KMS-11 (cell line): Measurements from ENCODE around the gene CFAP92.

ENCODE experiments used
- H2AFZ ChIP-seq: fragments of 200-600 bp; sonication (generic); 2 replicates; pipeline ENCODE4 v1.6.1; 2016; ENCODE audit warnings: antibody characterized with exemption, mixed run types, low read depth
- H3K27ac ChIP-seq: fragments of 200-600 bp; sonication (generic); 2 replicates; pipeline ENCODE4 v1.6.1; 2016; ENCODE audit warnings: mild to moderate bottlenecking, mixed run types
- H3K27me3 ChIP-seq: fragments of 200-600 bp; sonication (generic); 2 replicates; pipeline ENCODE4 v1.6.1; 2017; ENCODE audit warnings: mild to moderate bottlenecking, low read depth, mixed run types, moderate library complexity; ENCODE audit not compliant: insufficient read depth
- H3K36me3 ChIP-seq: fragments of 200-600 bp; sonication (generic); 2 replicates; pipeline ENCODE4 v1.6.1; 2017; ENCODE audit warnings: mild to moderate bottlenecking, mixed run types; ENCODE audit not compliant: insufficient read depth
- H3K4me1 ChIP-seq: fragments of 200-600 bp; sonication (generic); 2 replicates; pipeline ENCODE4 v1.6.1; 2016; ENCODE audit warnings: mild to moderate bottlenecking, low read depth, mixed run types; ENCODE audit not compliant: poor library complexity, severe bottlenecking
- H3K4me2 ChIP-seq: fragments of 200-600 bp; sonication (generic); 2 replicates; pipeline ENCODE4 v1.7.0; 2016; ENCODE audit warnings: mild to moderate bottlenecking, mixed run types
- H3K4me3 ChIP-seq: fragments of 200-600 bp; sonication (generic); IDR thresholded peaks from 2 replicates; pipeline ENCODE4 v1.6.1; 2017; ENCODE audit warnings: low read depth, low read length, mixed read lengths; ENCODE audit not compliant: insufficient read depth
- H3K79me2 ChIP-seq: fragments of 200-600 bp; sonication (generic); 2 replicates; pipeline ENCODE4 v1.6.1; 2016; ENCODE audit warnings: low read depth, mixed run types; ENCODE audit not compliant: insufficient read depth
- H3K9ac ChIP-seq: fragments of 200-600 bp; sonication (generic); 2 replicates; pipeline ENCODE4 v1.6.1; 2016; ENCODE audit warnings: mild to moderate bottlenecking, mixed run types
- H4K20me1 ChIP-seq: fragments of 200-600 bp; sonication (generic); 2 replicates; pipeline ENCODE4 v1.6.1; 2016; ENCODE audit warnings: mild to moderate bottlenecking, mixed run types; ENCODE audit not compliant: insufficient read depth
- CTCF ChIP-seq: fragments of 200-600 bp; sonication (generic); conservative IDR thresholded peaks from 2 replicates; pipeline ENCODE4 v1.6.1; 2017; ENCODE audit warnings: low read depth, mild to moderate bottlenecking, antibody characterized with exemption, low read length, moderate library complexity, mixed read lengths

Gene CFAP92

GRCh38 chr3:129032716-129033115, 38.8 kb upstream of the CFAP92 start:
- H3K36me3 ChIP-seq, result no peaks in the 10 kb centered on the region
- no peak overlapping the region for H3K4me2 ChIP-seq
- H3K9ac ChIP-seq, result no peak overlapping the region
- H2AFZ ChIP-seq, result no peak overlapping the region
- TF ChIP-seq CTCF, result no peak
- no peaks in the 10 kb centered on the region for H3K27me3 ChIP-seq
- no peaks in the 10 kb centered on the region for H4K20me1 ChIP-seq
- H3K4me3 ChIP-seq, result no peak overlapping the region
- H3K4me1 ChIP-seq, result no peaks in the 10 kb centered on the region
- H3K79me2 ChIP-seq, result no peaks in the 10 kb centered on the region
- H3K27ac ChIP-seq, result no peak overlapping the region

- Histone ChIP-seq H3K9ac (no peak overlapping the region), H3K36me3 (no peaks in the 10 kb centered on the region), H3K4me3 (no peak overlapping the region), H2AFZ (no peak overlapping the region), H3K79me2 (no peaks in the 10 kb centered on the region), H3K27me3 (no peaks in the 10 kb centered on the region), H3K4me2 (no peak overlapping the region), H4K20me1 (no peaks in the 10 kb centered on the region), H3K4me1 (peaks cover 2% of the 10 kb centered on the region), H3K27ac (no peak overlapping the region)
- TF ChIP-seq CTCF, result no peak
These were observed 37.8 kb upstream of the CFAP92 start for GRCh38 chr3:129031476-129032215.

- Histone ChIP-seq H3K4me3 (no peak overlapping the region), H3K27me3 (no peaks in the 10 kb centered on the region), H3K9ac (no peak overlapping the region), H3K27ac (no peak overlapping the region), H3K4me2 (no peak overlapping the region), H3K4me1 (peaks cover 6% of the 10 kb centered on the region), H2AFZ (no peak overlapping the region), H3K36me3 (no peaks in the 10 kb centered on the region), H3K79me2 (no peaks in the 10 kb centered on the region), H4K20me1 (no peaks in the 10 kb centered on the region)
- TF ChIP-seq CTCF, result no peak
These were observed 36.7 kb upstream of the CFAP92 start for GRCh38 chr3:129030611-129031010.

- H3K27me3 ChIP-seq, result no peaks in the 10 kb centered on the region
- no peak overlapping the region for H3K9ac ChIP-seq
- no peak for TF ChIP-seq CTCF
- no peaks in the 10 kb centered on the region for H3K79me2 ChIP-seq
- no peaks in the 10 kb centered on the region for H3K36me3 ChIP-seq
- no peaks in the 10 kb centered on the region for H4K20me1 ChIP-seq
- no peak overlapping the region for H3K4me2 ChIP-seq
- H2AFZ ChIP-seq, result no peak overlapping the region
- H3K4me1 ChIP-seq, result peaks cover 6% of the 10 kb centered on the region
- H3K4me3 ChIP-seq, result no peak overlapping the region
- H3K27ac ChIP-seq, result no peak overlapping the region
These were observed 35.0 kb upstream of the CFAP92 start for GRCh38 chr3:129028866-129029265.
